NT2/D1 (cell line): ENCODE results near the gene ALDH2.

Experiments
- SUZ12 ChIP-seq: IDR thresholded peaks from 2 replicates; pipeline ENCODE4 v1.6.1; 2011; ENCODE audit not compliant: insufficient read length, insufficient read depth; ENCODE audit errors: extremely low read depth
- ZNF274 ChIP-seq: IDR thresholded peaks from 2 replicates; pipeline ENCODE4 v1.6.1; 2011; ENCODE audit warnings: mild to moderate bottlenecking, low read depth, low read length

GRCh38 chr12:111812881-111813741 is 46.4 kb downstream of the ALDH2 start:
- TF ChIP-seq ZNF274 (no peak), SUZ12 (no peak)
